Chondrocyte (in vitro differentiated cells): Measurements from ENCODE around the gene BTD. TPM values are rescaled to one million over a fixed set of nuclear protein-coding genes. Genes with fewer than 3 reads are reported as not detected.

Source experiments
- DNase-seq: peaks from one replicate; pipeline ENCODE4 v3.0.0; 2021; ENCODE audit warnings: mixed read lengths, low spot score
- H3K27ac Mint-ChIP-seq: one replicate; pipeline ENCODE4 v1.8.0; 2021; ENCODE audit warnings: mild to moderate bottlenecking, moderate library complexity, mixed read lengths; ENCODE audit not compliant: unreplicated experiment
- H3K27me3 Mint-ChIP-seq: 2 replicates; pipeline ENCODE4 v1.8.0; 2021; ENCODE audit warnings: low read depth, mixed read lengths
- H3K36me3 Mint-ChIP-seq: 2 replicates; pipeline ENCODE4 v1.8.0; 2021; ENCODE audit warnings: low read depth, mixed read lengths
- H3K4me1 Mint-ChIP-seq: 2 replicates; pipeline ENCODE4 v1.8.0; 2021; ENCODE audit warnings: low read depth, mild to moderate bottlenecking, mixed read lengths
- H3K4me3 Mint-ChIP-seq: one replicate; pipeline ENCODE4 v1.8.0; 2021; ENCODE audit warnings: mild to moderate bottlenecking, moderate library complexity, mixed read lengths; ENCODE audit not compliant: unreplicated experiment
- H3K9me3 Mint-ChIP-seq: 2 replicates; pipeline ENCODE4 v1.8.0; 2021; ENCODE audit warnings: low read depth, mixed read lengths
- CTCF ChIP-seq: fragments of 200-600 bp; sonication (generic); IDR thresholded peaks from 2 replicates; pipeline ENCODE4 v1.5.0; 2021; ENCODE audit warnings: antibody characterized with exemption, mild to moderate bottlenecking, moderate library complexity
- total RNA-seq: library from RNA; stranded (reverse); gene quantifications from 3 replicates; pipeline ENCODE4 v1.2.1, GENCODE V29; 2021

The BTD gene
- total RNA-seq, 1 donor from 2014 or later: 19.2 TPM

- no peak for TF ChIP-seq CTCF
- peaks cover 16% of the 10 kb centered on the region for H3K36me3 Mint-ChIP-seq
- H3K4me3 Mint-ChIP-seq: no peak overlapping the region
- no peaks in the 10 kb centered on the region for H3K9me3 Mint-ChIP-seq
- peaks cover 14% of the 10 kb centered on the region for H3K4me1 Mint-ChIP-seq
- H3K27ac Mint-ChIP-seq: no peak overlapping the region
- no peak for DNase-seq
- H3K27me3 Mint-ChIP-seq: no peaks in the 10 kb centered on the region
Observed at GRCh38 chr3:15576475-15576874, 25.1 kb upstream of the BTD start.

- DNase-seq: no peak
- H3K4me1 Mint-ChIP-seq: peaks cover 14% of the 10 kb centered on the region
- H3K9me3 Mint-ChIP-seq: no peaks in the 10 kb centered on the region
- TF ChIP-seq CTCF: no peak
- no peak overlapping the region for H3K27ac Mint-ChIP-seq
- H3K27me3 Mint-ChIP-seq: no peaks in the 10 kb centered on the region
- no peak overlapping the region for H3K4me3 Mint-ChIP-seq
- H3K36me3 Mint-ChIP-seq: peaks cover 21% of the 10 kb centered on the region
Observed at GRCh38 chr3:15578289-15578867, 23.2 kb upstream of the BTD start.

GRCh38 chr3:15579051-15579450, 22.5 kb upstream of the BTD start:
- Mint-ChIP-seq H3K27ac (no peak overlapping the region), H3K9me3 (no peaks in the 10 kb centered on the region), H3K27me3 (no peaks in the 10 kb centered on the region), H3K36me3 (peaks cover 21% of the 10 kb centered on the region), H3K4me3 (no peak overlapping the region), H3K4me1 (peaks cover 14% of the 10 kb centered on the region)
- no peak for DNase-seq
- no peak for TF ChIP-seq CTCF

- no peak overlapping the region for H3K4me3 Mint-ChIP-seq
- H3K9me3 Mint-ChIP-seq: no peaks in the 10 kb centered on the region
- H3K4me1 Mint-ChIP-seq: peaks cover 34% of the 10 kb centered on the region
- H3K27me3 Mint-ChIP-seq: no peaks in the 10 kb centered on the region
- H3K36me3 Mint-ChIP-seq: peaks cover 29% of the 10 kb centered on the region
- TF ChIP-seq CTCF: no peak
- no peak overlapping the region for H3K27ac Mint-ChIP-seq
- DNase-seq: no peak
Observed at GRCh38 chr3:15581471-15582394, 19.8 kb upstream of the BTD start.

- H3K4me3 Mint-ChIP-seq: no peak overlapping the region
- H3K9me3 Mint-ChIP-seq: no peaks in the 10 kb centered on the region
- DNase-seq: no peak
- peaks cover 16% of the 10 kb centered on the region for H3K36me3 Mint-ChIP-seq
- peak overlapping the region; percentile 61 for H3K27ac Mint-ChIP-seq
- no peaks in the 10 kb centered on the region for H3K27me3 Mint-ChIP-seq
- peaks cover 20% of the 10 kb centered on the region for H3K4me1 Mint-ChIP-seq
- TF ChIP-seq CTCF: no peak
Observed at GRCh38 chr3:15585111-15585845, 16.3 kb upstream of the BTD start.
